HepG2 (cell line): ENCODE results near the gene HARBI1. TPM values are rescaled to one million over a fixed set of nuclear protein-coding genes. Genes with fewer than 3 reads are reported as not detected.

Experiments
- ATAC-seq: fragments of 200-7000 bp; cut with Tn5 transposase; 3 replicates; pipeline ENCODE4 v1.9.1; 2020; ENCODE audit warnings: mild to moderate bottlenecking, moderate library complexity
- BruUV-seq: library from RNA; stranded (reverse); fragments of 400-500 nt; replicated peaks from 2 replicates; lab custom pipeline; 2021; lab: Mats Ljungman, UMichigan
- CTCF ChIA-PET: fragments of 300-600 bp; formaldehyde crosslinking; extraction: SDS; loops from one replicate; lab custom pipeline; 2021; ENCODE audit warnings: low total read pairs, inconsistent platforms, low intra/inter-chr PET ratio; lab: Yijun Ruan, JAX
- POLR2A ChIA-PET: fragments of 350-600 bp; sonication (Branson Sonifier 250); formaldehyde crosslinking; loops from one replicate; lab custom pipeline; 2020; ENCODE audit warnings: antibody characterized with exemption, inconsistent platforms; lab: Yijun Ruan, JAX
- DNase-seq: peaks from one replicate; pipeline ENCODE4 v3.0.0-alpha.2; 2015; ENCODE audit warnings: low spot score
- FAIRE-seq: peaks from 3 replicates; lab custom pipeline; 2011; peaks lifted over from hg19 to GRCh38; lab: Jason Lieb, UNC
- H2AFZ ChIP-seq: one replicate; pipeline ENCODE4 v1.6.1; 2011; ENCODE audit warnings: low read length, inconsistent platforms
- H3K27ac ChIP-seq: fragments of 300-600 bp; 3 replicates; pipeline ENCODE4 v1.8.0; 2011; ENCODE audit warnings: mixed run types, mild to moderate bottlenecking, mixed read lengths, low read length, inconsistent platforms; ENCODE audit not compliant: insufficient read depth; ENCODE audit errors: extremely low read length
- H3K27me3 ChIP-seq, 2 experiments: fragments of 200-600 bp in 1 of 2; 2 replicates in 1 of 2; 3 replicates in 1 of 2; pipeline versions ENCODE4 v1.6.0 to v1.8.0; 2011; ENCODE audit warnings: low read length in 2 of 2, mild to moderate bottlenecking in 2 of 2, moderate library complexity in 2 of 2, inconsistent platforms in 1 of 2; ENCODE audit not compliant: insufficient read depth in 2 of 2, control insufficient read depth in 1 of 2
- H3K36me3 ChIP-seq, 2 experiments: fragments of 200-600 bp in 1 of 2; replicated peaks in 1 of 2; 2 replicates in 1 of 2; 3 replicates in 1 of 2; pipeline versions ENCODE4 v1.5.1 to v1.8.0; 2011; ENCODE audit warnings: low read length in 2 of 2, inconsistent platforms in 1 of 2; ENCODE audit not compliant: insufficient read depth in 2 of 2, control insufficient read depth in 1 of 2
- H3K4me1 ChIP-seq: 2 replicates; pipeline ENCODE4 v1.5.1; 2012; ENCODE audit warnings: low read length, inconsistent platforms; ENCODE audit not compliant: insufficient read depth
- H3K4me2 ChIP-seq: 2 replicates; pipeline ENCODE4 v1.6.0; 2011; ENCODE audit warnings: low read depth, low read length, inconsistent platforms
- H3K4me3 ChIP-seq, 3 experiments: fragments of 200-600 bp in 1 of 3; sonication (generic), shearing (Covaris generic) in 1 of 3; replicated peaks in 1 of 3; 2 replicates each; pipeline ENCODE4 v1.5.1; 2011 to 2016; ENCODE audit warnings: low read length in 3 of 3, inconsistent platforms in 2 of 3, low read depth in 2 of 3, mild to moderate bottlenecking in 2 of 3, control low read depth in 1 of 3, mixed read lengths in 1 of 3; ENCODE audit not compliant: insufficient read depth in 1 of 3
- H3K79me2 ChIP-seq: one replicate; pipeline ENCODE4 v1.6.1; 2011; ENCODE audit warnings: low read length, inconsistent platforms; ENCODE audit not compliant: insufficient read depth
- H3K9ac ChIP-seq: 2 replicates; pipeline ENCODE4 v1.6.0; 2011; ENCODE audit warnings: mild to moderate bottlenecking, low read depth, low read length, inconsistent platforms; ENCODE audit not compliant: insufficient read depth
- H3K9me3 ChIP-seq: 2 replicates; pipeline ENCODE4 v1.5.1; 2012; ENCODE audit warnings: mild to moderate bottlenecking, low read length
- H4K20me1 ChIP-seq: 2 replicates; pipeline ENCODE4 v1.6.0; 2011; ENCODE audit warnings: inconsistent platforms, mild to moderate bottlenecking, low read length, moderate library complexity; ENCODE audit not compliant: insufficient read depth
- ATM ChIP-seq: fragments of 450-650 bp; IDR thresholded peaks from 2 replicates; pipeline ENCODE4 v1.7.1; 2017; ENCODE audit warnings: mild to moderate bottlenecking, borderline replicate concordance
- CBFB ChIP-seq: sonication (generic); formaldehyde crosslinking; IDR thresholded peaks from 2 replicates; pipeline ENCODE4 v1.4.0; 2020; ENCODE audit warnings: missing genetic modification reagents
- CBX2 ChIP-seq, 2 experiments: fragments of 200-600 bp in 1 of 2; sonication (generic); formaldehyde crosslinking in 1 of 2; IDR thresholded peaks; 2 replicates each; pipeline versions ENCODE4 v1.7.0 to v1.8.1; 2018 to 2022; ENCODE audit warnings: low read depth in 2 of 2, low read length in 1 of 2, mild to moderate bottlenecking in 1 of 2, missing genetic modification reagents in 1 of 2
- GABPB1 ChIP-seq: IDR thresholded peaks from 2 replicates; pipeline ENCODE4 v1.6.1; 2016; ENCODE audit warnings: mild to moderate bottlenecking, missing genetic modification reagents, moderate library complexity, missing compliant biosample characterization
- KLF11 ChIP-seq: IDR thresholded peaks from 2 replicates; pipeline ENCODE4 v1.6.1; 2016; ENCODE audit warnings: missing compliant biosample characterization
- KLF16 ChIP-seq, 2 experiments: sonication (generic) in 1 of 2; formaldehyde crosslinking in 1 of 2; IDR thresholded peaks; 2 replicates each; pipeline versions ENCODE4 v1.6.1 to v1.8.0; 2016 to 2023; ENCODE audit warnings: missing genetic modification reagents in 2 of 2, missing compliant biosample characterization in 1 of 2
- NR2C2 ChIP-seq: sonication (generic); formaldehyde crosslinking; IDR thresholded peaks from 2 replicates; pipeline ENCODE4 v1.4.0; 2020; ENCODE audit warnings: missing genetic modification reagents, mild to moderate bottlenecking, moderate library complexity, borderline replicate concordance
- PCBP1 ChIP-seq: fragments of 200-400 bp; formaldehyde crosslinking; IDR thresholded peaks from 2 replicates; pipeline ENCODE4 v1.6.1; 2017; ENCODE audit warnings: mild to moderate bottlenecking, low read depth, low read length, borderline replicate concordance
- PTBP1 ChIP-seq: fragments of 200-400 bp; formaldehyde crosslinking; IDR thresholded peaks from 2 replicates; pipeline ENCODE4 v1.6.1; 2018; ENCODE audit warnings: low read length, low read depth; ENCODE audit not compliant: poor library complexity, severe bottlenecking
- RAD51 ChIP-seq: fragments of 450-650 bp; IDR thresholded peaks from 2 replicates; pipeline ENCODE4 v1.6.1; 2016; ENCODE audit warnings: borderline replicate concordance
- SALL1 ChIP-seq: sonication (generic); formaldehyde crosslinking; IDR thresholded peaks from 2 replicates; pipeline ENCODE4 v1.8.0; 2022; ENCODE audit warnings: mild to moderate bottlenecking, missing genetic modification reagents
- SPEN ChIP-seq: sonication (generic); formaldehyde crosslinking; IDR thresholded peaks from 2 replicates; pipeline ENCODE4 v1.5.1; 2020; ENCODE audit warnings: low read depth, mild to moderate bottlenecking, missing genetic modification reagents
- SSRP1 ChIP-seq: IDR thresholded peaks from 2 replicates; pipeline ENCODE4 v1.6.1; 2016; ENCODE audit warnings: control low read depth
- SYNCRIP ChIP-seq: fragments of 200-400 bp; formaldehyde crosslinking; IDR thresholded peaks from 2 replicates; pipeline ENCODE4 v1.6.1; 2018; ENCODE audit warnings: mild to moderate bottlenecking, low read depth, low read length; ENCODE audit not compliant: insufficient read depth
- TP53 ChIP-seq: sonication (generic); formaldehyde crosslinking; conservative IDR thresholded peaks from 2 replicates; pipeline ENCODE4 v1.4.0; 2020; ENCODE audit warnings: missing genetic modification reagents
- ZNF12 ChIP-seq: sonication (generic); formaldehyde crosslinking; IDR thresholded peaks from 2 replicates; pipeline ENCODE4 v1.5.0; 2020; ENCODE audit warnings: missing genetic modification reagents
- ZNF24 ChIP-seq: fragments of 450-650 bp; IDR thresholded peaks from 2 replicates; pipeline ENCODE4 v1.6.1; 2017; ENCODE audit warnings: antibody characterized with exemption, mild to moderate bottlenecking
- ZNF569 ChIP-seq: sonication (generic); formaldehyde crosslinking; IDR thresholded peaks from 2 replicates; pipeline ENCODE4 v1.5.0; 2020; ENCODE audit warnings: mild to moderate bottlenecking, missing genetic modification reagents, moderate library complexity, borderline replicate concordance
- ZNF652 ChIP-seq: IDR thresholded peaks from 2 replicates; pipeline ENCODE4 v1.6.1; 2016; ENCODE audit warnings: low read depth, borderline replicate concordance
- WGBS: methylation state at CpG from one replicate; pipeline ENCODE4 v1.1.6; 2017; ENCODE audit warnings: low lambda C conversion rate; 5-methylcytosine and 5-hydroxymethylcytosine counted together
- in situ Hi-C: cut with HindIII; loops from 2 replicates; pipeline ENCODE4 v1.10.0; 2017; ENCODE audit warnings: low pct_unique_long_range_greater_than_20kb; ENCODE audit not compliant: extremely low pct_ligation_motif_present
- intact Hi-C: fragments of 100-400 bp; cut with micrococcal nuclease; formaldehyde crosslinking; loops from one replicate; pipeline ENCODE4 v1.10.0; 2022; ENCODE audit not compliant: unreplicated experiment
- polyA plus RNA-seq, 8 experiments: library from polyadenylated mRNA; depleted of rRNA in 3 of 8; stranded (reverse) in 7 of 8; unstranded in 1 of 8; fragments of >200 nt; fragmentation: Illumina TruSeq in 4 of 8; extraction: Trizol in 4 of 8; gene quantifications; 2 replicates each; pipeline versions ENCODE4 v1.2.1 to v1.2.3, GENCODE V29; 2011 to 2016; ENCODE audit warnings: low read depth in 4 of 8, missing spikeins in 1 of 8, mixed read lengths in 1 of 8; ENCODE audit not compliant: insufficient read depth in 1 of 8
- total RNA-seq, 5 experiments: library from RNA; depleted of rRNA; stranded (reverse); fragments of >200 nt; fragmentation: Illumina TruSeq; extraction: Trizol; gene quantifications; 2 replicates each; pipeline ENCODE4 v1.2.3, GENCODE V29; 2016; ENCODE audit warnings: low read depth in 1 of 5
- TF ChIP-seq, protein P1 (sequence below): sonication (generic); formaldehyde crosslinking; IDR thresholded peaks from 2 replicates; pipeline ENCODE4 v1.8.0; 2022; ENCODE audit warnings: missing genetic modification reagents, mild to moderate bottlenecking, borderline replicate concordance
- TF ChIP-seq, protein P2 (sequence below): sonication (generic); formaldehyde crosslinking; IDR thresholded peaks from 2 replicates; pipeline ENCODE4 v1.4.0; 2020; ENCODE audit warnings: mild to moderate bottlenecking, missing genetic modification reagents
- TF ChIP-seq, protein P3 (sequence below): sonication (generic); formaldehyde crosslinking; IDR thresholded peaks from 2 replicates; pipeline ENCODE4 v1.5.1; 2020; ENCODE audit warnings: missing genetic modification reagents, mild to moderate bottlenecking, borderline replicate concordance

Gene HARBI1
- total and polyA plus RNA-seq, 2 of the 13 experiments (the other 11 are each of a cell fraction or from before 2014, with no cell fraction given): 2.5 to 4.8 TPM

DNA sequence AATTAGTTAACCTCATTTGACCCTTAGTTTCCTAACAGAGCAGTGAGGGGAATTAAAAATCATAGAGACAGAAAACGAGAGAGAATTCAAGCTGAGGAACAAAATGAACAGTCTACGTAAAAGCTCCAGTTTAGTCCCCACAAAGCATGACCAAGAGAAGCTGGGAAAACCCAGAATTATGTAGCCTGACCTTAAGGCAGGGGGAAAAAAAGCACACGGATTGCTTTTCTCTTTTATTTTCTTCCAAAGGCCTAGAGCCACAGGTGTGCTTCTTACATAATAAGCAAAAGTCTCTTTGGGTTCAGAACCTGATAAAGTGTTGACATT is 22.7 kb downstream of the HARBI1 start:
- 2% methylated on average over 3 of the region's 3 CpGs for WGBS
- Histone ChIP-seq H3K79me2 (peaks cover 53% of the 10 kb centered on the region), H2AFZ (peak overlapping the region; percentile 44), H3K4me3 (peak overlapping the region; percentile 73 to 97 (median 87)), H3K27ac (peak overlapping the region; percentile 97), H3K4me2 (peak overlapping the region; percentile 86), H3K9me3 (no peaks in the 10 kb centered on the region), H3K36me3 (no peaks in the 10 kb centered on the region; a peak in 1 of 5 replicates), H4K20me1 (peaks cover 16% of the 10 kb centered on the region; the same call in 1 of the 2 replicates), H3K27me3 (peaks cover 0 to 4% of the 10 kb centered on the region in 2 experiments; a peak in 1 of 5 replicates), H3K4me1 (peaks cover 58% of the 10 kb centered on the region), H3K9ac (peak overlapping the region; percentile 91)
- ATAC-seq (peak; percentile 7), FAIRE-seq (no peak), DNase-seq (no peak)
- CTCF ChIA-PET: no interaction called here
- in situ Hi-C loops (no loop called here), intact Hi-C loops (loop anchor here (1.0 to 2.0 kb wide), 2 partner anchors 22 to 40 kb away; partner anchors contain the start of genes ATG13 and HARBI1)
- POLR2A ChIA-PET: interaction anchor here (0.7 to 2.2 kb wide), 15 partner anchors 12 to 204 kb away, joined by 3 to 20 read pairs (median 5); partner anchors contain the start of genes ATG13 and F2
- BruUV-seq: no TSS peak
- no peak for TF ChIP-seq SALL1 (CRISPR knock-in tag)
- TF ChIP-seq, protein P1, sequence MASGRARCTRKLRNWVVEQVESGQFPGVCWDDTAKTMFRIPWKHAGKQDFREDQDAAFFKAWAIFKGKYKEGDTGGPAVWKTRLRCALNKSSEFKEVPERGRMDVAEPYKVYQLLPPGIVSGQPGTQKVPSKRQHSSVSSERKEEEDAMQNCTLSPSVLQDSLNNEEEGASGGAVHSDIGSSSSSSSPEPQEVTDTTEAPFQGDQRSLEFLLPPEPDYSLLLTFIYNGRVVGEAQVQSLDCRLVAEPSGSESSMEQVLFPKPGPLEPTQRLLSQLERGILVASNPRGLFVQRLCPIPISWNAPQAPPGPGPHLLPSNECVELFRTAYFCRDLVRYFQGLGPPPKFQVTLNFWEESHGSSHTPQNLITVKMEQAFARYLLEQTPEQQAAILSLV: no peak
- peak; percentile 31; the same call in 1 of the 2 replicates for TF ChIP-seq SSRP1 (CRISPR knock-in tag)
- no peak for TF ChIP-seq CBFB
- no peak for TF ChIP-seq PCBP1
- TF ChIP-seq TP53: no peak
- no peak for TF ChIP-seq PTBP1
- 0 out of 4 replicates have a peak, but pooled peaks of 1 of the 2 experiments have one; percentile 1 for TF ChIP-seq KLF16 (CRISPR knock-in tag; IDR thresholded peaks at IDR 0.05)
- 0 out of 2 replicates have a peak, but pooled peaks have one; percentile 0 for TF ChIP-seq ZNF652 (CRISPR knock-in tag)
- no peak for TF ChIP-seq RAD51
- TF ChIP-seq GABPB1 (CRISPR knock-in tag): no peak
- TF ChIP-seq SPEN (CRISPR knock-in tag): no peak
- TF ChIP-seq, protein P2, sequence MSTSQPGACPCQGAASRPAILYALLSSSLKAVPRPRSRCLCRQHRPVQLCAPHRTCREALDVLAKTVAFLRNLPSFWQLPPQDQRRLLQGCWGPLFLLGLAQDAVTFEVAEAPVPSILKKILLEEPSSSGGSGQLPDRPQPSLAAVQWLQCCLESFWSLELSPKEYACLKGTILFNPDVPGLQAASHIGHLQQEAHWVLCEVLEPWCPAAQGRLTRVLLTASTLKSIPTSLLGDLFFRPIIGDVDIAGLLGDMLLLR: no peak
- TF ChIP-seq ZNF12: no peak
- TF ChIP-seq NR2C2 (CRISPR knock-in tag): 0 out of 2 replicates have a peak, but pooled peaks have one; percentile 0
- no peak for TF ChIP-seq ATM
- TF ChIP-seq, protein P3, sequence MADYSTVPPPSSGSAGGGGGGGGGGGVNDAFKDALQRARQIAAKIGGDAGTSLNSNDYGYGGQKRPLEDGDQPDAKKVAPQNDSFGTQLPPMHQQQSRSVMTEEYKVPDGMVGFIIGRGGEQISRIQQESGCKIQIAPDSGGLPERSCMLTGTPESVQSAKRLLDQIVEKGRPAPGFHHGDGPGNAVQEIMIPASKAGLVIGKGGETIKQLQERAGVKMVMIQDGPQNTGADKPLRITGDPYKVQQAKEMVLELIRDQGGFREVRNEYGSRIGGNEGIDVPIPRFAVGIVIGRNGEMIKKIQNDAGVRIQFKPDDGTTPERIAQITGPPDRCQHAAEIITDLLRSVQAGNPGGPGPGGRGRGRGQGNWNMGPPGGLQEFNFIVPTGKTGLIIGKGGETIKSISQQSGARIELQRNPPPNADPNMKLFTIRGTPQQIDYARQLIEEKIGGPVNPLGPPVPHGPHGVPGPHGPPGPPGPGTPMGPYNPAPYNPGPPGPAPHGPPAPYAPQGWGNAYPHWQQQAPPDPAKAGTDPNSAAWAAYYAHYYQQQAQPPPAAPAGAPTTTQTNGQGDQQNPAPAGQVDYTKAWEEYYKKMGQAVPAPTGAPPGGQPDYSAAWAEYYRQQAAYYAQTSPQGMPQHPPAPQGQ (CRISPR knock-in tag): no peak
- TF ChIP-seq KLF11 (CRISPR knock-in tag): no peak
- no peak for TF ChIP-seq CBX2 (IDR thresholded peaks at IDR 0.05; ENCODE audit: low read depth, low read length)
- TF ChIP-seq CBX2 (CRISPR knock-in tag; IDR thresholded peaks at IDR 0.05; ENCODE audit: low read depth): no peak
- TF ChIP-seq SYNCRIP: no peak
- TF ChIP-seq ZNF24: no peak
- TF ChIP-seq ZNF569 (CRISPR knock-in tag): no peak
